HepG2 (cell line): ENCODE data around the gene CSKMT. TPM values are rescaled to one million over a fixed set of nuclear protein-coding genes. Genes with fewer than 3 reads are reported as not detected.

Source experiments
- CREBL2 ChIP-seq: sonication (generic); formaldehyde crosslinking; IDR thresholded peaks from 2 replicates; pipeline ENCODE4 v1.8.1; 2023; ENCODE audit warnings: missing genetic modification reagents, mild to moderate bottlenecking, borderline replicate concordance
- FOSL2 ChIP-seq: sonication (generic); formaldehyde crosslinking; IDR thresholded peaks from 2 replicates; pipeline ENCODE4 v1.4.0; 2020; ENCODE audit warnings: missing genetic modification reagents
- FOXC1 ChIP-seq: sonication (generic); formaldehyde crosslinking; IDR thresholded peaks from 2 replicates; pipeline ENCODE4 v1.8.0; 2022; ENCODE audit warnings: mild to moderate bottlenecking, missing genetic modification reagents, borderline replicate concordance
- FOXO1 ChIP-seq: sonication (generic); formaldehyde crosslinking; IDR thresholded peaks from 2 replicates; pipeline ENCODE4 v1.4.0; 2020; ENCODE audit warnings: missing genetic modification reagents
- GATA4 ChIP-seq: sonication (generic); IDR thresholded peaks from 2 replicates; pipeline ENCODE4 v1.6.1; 2016; ENCODE audit warnings: antibody characterized with exemption, low read depth, borderline replicate concordance
- GLI4 ChIP-seq: sonication (generic); formaldehyde crosslinking; IDR thresholded peaks from 2 replicates; pipeline ENCODE4 v1.5.1; 2020; ENCODE audit warnings: missing genetic modification reagents, mild to moderate bottlenecking, moderate library complexity, borderline replicate concordance
- GLMP ChIP-seq: sonication (generic); formaldehyde crosslinking; IDR thresholded peaks from 2 replicates; pipeline ENCODE4 v1.9.0; 2021; ENCODE audit warnings: missing genetic modification reagents, mild to moderate bottlenecking, borderline replicate concordance
- HDAC1 ChIP-seq: sonication (generic); formaldehyde crosslinking; IDR thresholded peaks from 2 replicates; pipeline ENCODE4 v1.5.1; 2020; ENCODE audit warnings: mild to moderate bottlenecking, missing genetic modification reagents
- HINFP ChIP-seq: sonication (generic); formaldehyde crosslinking; IDR thresholded peaks from 2 replicates; pipeline ENCODE4 v1.4.0; 2020; ENCODE audit warnings: low read depth, mild to moderate bottlenecking, missing genetic modification reagents
- KLF12 ChIP-seq: sonication (generic); formaldehyde crosslinking; IDR thresholded peaks from 2 replicates; pipeline ENCODE4 v1.4.0; 2020; ENCODE audit warnings: missing genetic modification reagents, borderline replicate concordance
- KLF9 ChIP-seq: IDR thresholded peaks from 2 replicates; pipeline ENCODE4 v1.6.1; 2016; ENCODE audit warnings: low read depth
- MEIS2 ChIP-seq: sonication (generic); formaldehyde crosslinking; IDR thresholded peaks from 2 replicates; pipeline ENCODE4 v1.9.0; 2021; ENCODE audit warnings: mild to moderate bottlenecking, missing genetic modification reagents
- NFATC3 ChIP-seq: sonication (generic); formaldehyde crosslinking; IDR thresholded peaks from 2 replicates; pipeline ENCODE4 v1.5.1; 2020; ENCODE audit warnings: mild to moderate bottlenecking, missing genetic modification reagents
- REST ChIP-seq, 2 experiments: IDR thresholded peaks; 2 replicates each; pipeline ENCODE4 v1.6.1; 2011 to 2012; ENCODE audit warnings: low read length in 2 of 2, borderline replicate concordance in 1 of 2, low read depth in 1 of 2, mild to moderate bottlenecking in 1 of 2, moderate library complexity in 1 of 2
- THRA ChIP-seq: sonication (generic); formaldehyde crosslinking; IDR thresholded peaks from 2 replicates; pipeline ENCODE4 v1.4.0; 2020; ENCODE audit warnings: missing genetic modification reagents, borderline replicate concordance
- XRCC5 ChIP-seq: fragments of 200-400 bp; formaldehyde crosslinking; optimal IDR thresholded peaks from 2 replicates; pipeline ENCODE3; 2017; ENCODE audit warnings: mild to moderate bottlenecking, low read length
- ZFX ChIP-seq: sonication (generic); formaldehyde crosslinking; IDR thresholded peaks from 2 replicates; pipeline ENCODE4 v1.4.0; 2020; ENCODE audit warnings: mild to moderate bottlenecking, low read depth, missing genetic modification reagents, moderate library complexity
- ZNF143 ChIP-seq: sonication (generic); formaldehyde crosslinking; IDR thresholded peaks from 2 replicates; pipeline ENCODE4 v1.4.0; 2020; ENCODE audit warnings: missing genetic modification reagents
- ZNF20 ChIP-seq: sonication (generic); formaldehyde crosslinking; IDR thresholded peaks from 2 replicates; pipeline ENCODE4 v1.4.0; 2020; ENCODE audit warnings: mild to moderate bottlenecking, moderate library complexity, missing genetic modification reagents
- ZNF335 ChIP-seq: sonication (generic); formaldehyde crosslinking; IDR thresholded peaks from 2 replicates; pipeline ENCODE4 v1.4.0; 2020; ENCODE audit warnings: missing genetic modification reagents
- ZNF382 ChIP-seq: sonication (generic); formaldehyde crosslinking; IDR thresholded peaks from 2 replicates; pipeline ENCODE4 v1.5.0; 2020; ENCODE audit warnings: missing genetic modification reagents, mild to moderate bottlenecking, borderline replicate concordance
- ZNF549 ChIP-seq: sonication (generic); formaldehyde crosslinking; IDR thresholded peaks from 2 replicates; pipeline ENCODE4 v1.5.0; 2020; ENCODE audit warnings: missing genetic modification reagents
- ZNF749 ChIP-seq: sonication (generic); formaldehyde crosslinking; IDR thresholded peaks from 2 replicates; pipeline ENCODE4 v1.8.0; 2022; ENCODE audit warnings: mild to moderate bottlenecking, missing genetic modification reagents, moderate library complexity, borderline replicate concordance
- polyA plus RNA-seq, 8 experiments: library from polyadenylated mRNA; depleted of rRNA in 3 of 8; stranded (reverse) in 7 of 8; unstranded in 1 of 8; fragments of >200 nt; fragmentation: Illumina TruSeq in 4 of 8; extraction: Trizol in 4 of 8; gene quantifications; 2 replicates each; pipeline versions ENCODE4 v1.2.1 to v1.2.3, GENCODE V29; 2011 to 2016; ENCODE audit warnings: low read depth in 4 of 8, missing spikeins in 1 of 8, mixed read lengths in 1 of 8; ENCODE audit not compliant: insufficient read depth in 1 of 8
- total RNA-seq, 5 experiments: library from RNA; depleted of rRNA; stranded (reverse); fragments of >200 nt; fragmentation: Illumina TruSeq; extraction: Trizol; gene quantifications; 2 replicates each; pipeline ENCODE4 v1.2.3, GENCODE V29; 2016; ENCODE audit warnings: low read depth in 1 of 5

CSKMT gene
- total and polyA plus RNA-seq, 2 of the 13 experiments (the other 11 are each of a cell fraction or from before 2014, with no cell fraction given) = 7.6 to 31.8 TPM

- TF ChIP-seq HDAC1 = no peak
- no peak; the same call in 1 of the 2 replicates for TF ChIP-seq MEIS2 (CRISPR knock-in tag)
- TF ChIP-seq GATA4 = peak; percentile 94
- TF ChIP-seq ZNF549 (CRISPR knock-in tag) = 0 out of 2 replicates have a peak, but pooled peaks have one; percentile 9
- no peak; the same call in 1 of the 2 replicates for TF ChIP-seq FOXO1 (CRISPR knock-in tag)
- peak; percentile 52 for TF ChIP-seq THRA (CRISPR knock-in tag)
- TF ChIP-seq CREBL2 (CRISPR knock-in tag) = no peak
- TF ChIP-seq KLF9 (CRISPR knock-in tag) = peak; percentile 80
- no peak for TF ChIP-seq GLI4 (CRISPR knock-in tag)
- TF ChIP-seq ZFX (CRISPR knock-in tag) = peak; percentile 91
- TF ChIP-seq ZNF143 (CRISPR knock-in tag) = no peak
- TF ChIP-seq XRCC5 = peak; percentile 28
- TF ChIP-seq ZNF335 (CRISPR knock-in tag) = 0 out of 2 replicates have a peak, but pooled peaks have one; percentile 72
- no peak for TF ChIP-seq GLMP
- TF ChIP-seq ZNF382 (CRISPR knock-in tag) = no peak
- TF ChIP-seq FOSL2 = no peak
- TF ChIP-seq NFATC3 = no peak
- TF ChIP-seq ZNF20 (CRISPR knock-in tag) = peak; percentile 77; the same call in 1 of the 2 replicates
- 0 out of 2 replicates have a peak, but pooled peaks have one; percentile 82 for TF ChIP-seq KLF12 (CRISPR knock-in tag)
- TF ChIP-seq ZNF749 = peak; percentile 87; the same call in 1 of the 2 replicates
- no peak for TF ChIP-seq HINFP (CRISPR knock-in tag)
- peak in 1 of 2 experiments; percentile 80; a peak in 1 of 4 replicates for TF ChIP-seq REST (IDR thresholded peaks at IDR 0.05; ENCODE audit: borderline replicate concordance in 1 of 2, low read depth in 1 of 2, low read length in 2 of 2)
- no peak for TF ChIP-seq FOXC1 (CRISPR knock-in tag)
These were observed at the start of gene CSKMT, which contains the start of gene C11orf98 (continued) for GRCh38 chr11:62665075-62665598.
